Measurements from ENCODE around the gene SCAPER.
A peak's percentile ranks its signal among the peaks of the same experiment; 100 is the strongest.

The SCAPER gene

DNA sequence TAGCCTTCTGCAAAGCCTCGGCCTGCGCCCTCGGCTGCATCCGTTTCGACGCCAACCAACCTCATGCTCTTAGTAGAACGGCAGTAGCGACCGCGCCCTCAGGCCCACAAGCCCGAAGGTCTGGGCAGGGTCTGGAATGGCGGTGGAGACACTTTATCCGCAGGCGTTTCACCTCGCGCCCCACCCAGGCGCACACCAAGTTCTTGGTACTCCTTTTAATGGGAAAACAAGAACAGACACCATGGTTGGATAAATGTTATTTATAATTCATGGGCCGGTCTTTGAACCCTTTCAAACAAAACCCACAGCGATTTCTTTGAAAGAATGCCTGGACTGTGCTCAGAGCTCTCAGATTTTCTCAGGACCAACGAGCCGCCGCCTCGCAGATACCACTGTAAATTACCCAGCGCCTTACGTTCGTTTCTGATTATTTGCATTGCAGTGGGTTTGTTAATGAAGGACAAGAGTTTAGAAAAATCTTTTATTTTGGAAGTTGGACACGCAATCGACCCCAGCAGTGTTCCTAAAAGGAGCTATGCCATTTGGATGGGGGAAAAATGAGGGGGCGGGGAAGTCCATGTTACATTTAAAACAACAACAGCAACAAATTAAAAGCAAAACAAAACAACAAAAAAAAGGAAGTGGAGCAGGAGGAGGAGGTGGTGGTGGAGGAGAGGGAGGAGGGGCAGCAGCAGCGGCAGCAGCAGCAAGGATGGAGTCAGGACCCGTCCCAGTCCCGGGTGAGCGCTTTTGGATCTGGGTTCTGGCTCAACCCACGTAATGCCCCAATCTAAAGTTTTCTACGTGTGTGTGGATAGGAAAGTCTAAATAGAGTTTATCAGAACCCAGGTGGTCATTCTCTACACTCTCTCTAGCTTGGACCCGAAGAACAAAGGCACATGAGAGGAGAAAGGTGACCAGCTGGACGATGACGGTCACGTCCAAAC, 569.6 kb downstream of the SCAPER start:
- Mint-ChIP-seq H3K27me3 (ENCODE audit: low read depth, poor library complexity) (peaks cover 83% of the 10 kb centered on the region), H3K4me3 (peak overlapping the region; percentile 85), H3K36me3 (ENCODE audit: low read depth) (no peaks in the 10 kb centered on the region), H3K4me1 (peaks cover 45% of the 10 kb centered on the region), H3K27ac (no peak overlapping the region), H3K9me3 (no peaks in the 10 kb centered on the region)
- DNase-seq: peak; percentile 40
- TF ChIP-seq, protein P1, sequence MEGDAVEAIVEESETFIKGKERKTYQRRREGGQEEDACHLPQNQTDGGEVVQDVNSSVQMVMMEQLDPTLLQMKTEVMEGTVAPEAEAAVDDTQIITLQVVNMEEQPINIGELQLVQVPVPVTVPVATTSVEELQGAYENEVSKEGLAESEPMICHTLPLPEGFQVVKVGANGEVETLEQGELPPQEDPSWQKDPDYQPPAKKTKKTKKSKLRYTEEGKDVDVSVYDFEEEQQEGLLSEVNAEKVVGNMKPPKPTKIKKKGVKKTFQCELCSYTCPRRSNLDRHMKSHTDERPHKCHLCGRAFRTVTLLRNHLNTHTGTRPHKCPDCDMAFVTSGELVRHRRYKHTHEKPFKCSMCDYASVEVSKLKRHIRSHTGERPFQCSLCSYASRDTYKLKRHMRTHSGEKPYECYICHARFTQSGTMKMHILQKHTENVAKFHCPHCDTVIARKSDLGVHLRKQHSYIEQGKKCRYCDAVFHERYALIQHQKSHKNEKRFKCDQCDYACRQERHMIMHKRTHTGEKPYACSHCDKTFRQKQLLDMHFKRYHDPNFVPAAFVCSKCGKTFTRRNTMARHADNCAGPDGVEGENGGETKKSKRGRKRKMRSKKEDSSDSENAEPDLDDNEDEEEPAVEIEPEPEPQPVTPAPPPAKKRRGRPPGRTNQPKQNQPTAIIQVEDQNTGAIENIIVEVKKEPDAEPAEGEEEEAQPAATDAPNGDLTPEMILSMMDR (IDR thresholded peaks at IDR 0.05): no peak

DNA sequence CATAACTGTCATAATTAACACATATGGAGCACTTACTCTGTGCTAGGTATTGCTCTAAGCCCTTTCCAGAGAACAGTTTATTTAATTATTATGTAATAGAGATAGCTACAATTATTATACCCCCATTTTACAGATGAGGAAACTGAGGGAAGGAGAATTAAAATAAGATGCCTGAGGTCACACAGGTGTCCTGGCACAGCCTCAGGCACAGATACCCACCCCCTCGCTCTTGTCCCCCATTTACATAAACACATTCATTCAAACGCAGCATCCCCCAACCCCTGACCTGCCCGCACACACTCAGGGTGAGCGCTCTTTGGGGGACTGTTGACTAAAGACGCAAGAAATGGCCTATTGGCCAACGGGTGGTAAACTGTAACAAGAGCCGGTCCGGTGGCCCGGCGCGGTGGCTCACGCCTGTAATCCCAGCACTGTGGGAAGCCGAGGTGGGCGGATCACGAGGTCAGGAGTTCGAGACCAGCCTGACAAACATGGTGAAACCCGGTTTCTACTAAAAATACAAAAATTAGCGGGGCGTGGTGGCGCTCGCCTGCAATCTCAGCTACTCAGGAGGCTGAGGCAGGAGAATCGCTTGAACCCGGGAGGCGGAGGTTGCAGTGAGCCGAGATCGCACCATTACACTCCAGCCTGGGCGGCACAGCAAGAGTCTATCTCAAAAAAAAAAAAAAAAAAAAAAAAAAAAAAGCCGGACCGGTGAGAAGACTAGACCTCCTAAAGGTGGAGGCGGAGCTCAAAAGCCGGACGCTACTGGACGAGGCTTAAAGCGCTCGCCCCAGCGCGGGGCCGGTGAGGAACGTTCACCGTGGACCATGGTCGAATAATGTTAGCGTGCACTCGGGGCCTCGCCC, 570.5 kb downstream of the SCAPER start:
- TF ChIP-seq, protein P1 (IDR thresholded peaks at IDR 0.05): no peak
- peaks cover 44% of the 10 kb centered on the region for H3K4me1 Mint-ChIP-seq
- H3K36me3 Mint-ChIP-seq (ENCODE audit: low read depth): no peaks in the 10 kb centered on the region
- no peak for DNase-seq
- peaks cover 78% of the 10 kb centered on the region for H3K27me3 Mint-ChIP-seq (ENCODE audit: low read depth, poor library complexity)
- no peak overlapping the region for H3K27ac Mint-ChIP-seq
- H3K9me3 Mint-ChIP-seq: no peaks in the 10 kb centered on the region
- peak overlapping the region; percentile 85 for H3K4me3 Mint-ChIP-seq

DNA sequence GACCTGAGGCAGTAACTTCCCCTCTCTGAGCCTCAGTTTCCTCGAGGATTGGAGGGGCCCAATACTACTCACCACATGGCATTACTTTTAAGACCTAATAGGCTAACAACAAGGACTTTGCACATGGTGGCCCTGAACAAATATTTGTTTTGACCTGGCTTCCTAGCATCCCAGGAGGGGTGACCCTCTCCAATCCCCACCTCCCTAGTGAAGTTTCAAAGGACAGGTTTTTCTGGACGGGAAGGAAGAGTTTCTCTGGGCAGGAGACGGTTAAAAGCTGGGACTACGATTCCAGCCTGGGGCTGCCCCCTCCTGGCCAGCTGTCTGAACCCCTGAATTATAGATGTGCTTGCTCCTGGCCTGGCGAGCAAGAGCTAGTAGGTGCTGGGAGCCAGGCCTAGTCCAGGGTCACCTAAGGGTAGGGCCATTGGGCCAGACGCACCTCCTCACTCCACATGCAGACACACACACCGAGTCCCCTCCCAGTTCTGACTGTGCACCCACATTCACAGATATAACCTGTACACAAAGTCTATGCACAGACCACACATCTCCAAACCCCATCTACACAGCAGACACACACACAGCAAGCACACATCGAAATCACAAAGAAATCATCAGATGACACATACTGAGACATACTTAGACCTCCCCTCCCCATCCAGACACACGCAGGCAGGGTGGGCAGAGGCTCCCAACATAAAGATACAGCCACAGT, 571.3 kb downstream of the SCAPER start:
- TF ChIP-seq, protein P1 (IDR thresholded peaks at IDR 0.05): peak; percentile 17
- Mint-ChIP-seq H3K27me3 (ENCODE audit: low read depth, poor library complexity) (peaks cover 70% of the 10 kb centered on the region), H3K27ac (no peak overlapping the region), H3K4me3 (peak overlapping the region; percentile 3), H3K4me1 (peaks cover 49% of the 10 kb centered on the region), H3K9me3 (no peaks in the 10 kb centered on the region), H3K36me3 (ENCODE audit: low read depth) (no peaks in the 10 kb centered on the region)
- DNase-seq: peak; percentile 30

DNA sequence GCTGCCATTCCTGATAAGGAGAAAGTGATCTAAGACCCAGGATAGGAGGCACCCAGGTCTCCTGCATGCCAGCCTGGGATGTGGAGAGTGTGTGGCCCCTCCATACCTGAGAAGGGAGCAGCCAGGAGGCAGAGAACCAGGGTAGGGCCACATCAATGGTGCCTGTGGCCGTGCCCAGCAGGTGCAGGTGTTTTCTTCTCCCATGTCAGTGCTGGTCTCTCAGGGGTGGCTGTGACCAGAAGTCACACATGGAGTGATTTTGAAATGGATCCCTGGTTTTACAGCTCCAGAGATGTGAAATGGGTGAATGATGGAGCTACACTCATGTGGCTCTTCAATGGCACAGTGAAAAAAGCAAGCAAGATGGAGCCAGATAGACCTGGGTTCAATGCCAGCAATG, 571.8 kb downstream of the SCAPER start:
- Mint-ChIP-seq H3K4me3 (no peak overlapping the region), H3K9me3 (no peaks in the 10 kb centered on the region), H3K4me1 (peaks cover 43% of the 10 kb centered on the region), H3K27ac (no peak overlapping the region), H3K36me3 (ENCODE audit: low read depth) (no peaks in the 10 kb centered on the region), H3K27me3 (ENCODE audit: low read depth, poor library complexity) (peaks cover 64% of the 10 kb centered on the region)
- TF ChIP-seq, protein P1 (IDR thresholded peaks at IDR 0.05): no peak
- no peak for DNase-seq

DNA sequence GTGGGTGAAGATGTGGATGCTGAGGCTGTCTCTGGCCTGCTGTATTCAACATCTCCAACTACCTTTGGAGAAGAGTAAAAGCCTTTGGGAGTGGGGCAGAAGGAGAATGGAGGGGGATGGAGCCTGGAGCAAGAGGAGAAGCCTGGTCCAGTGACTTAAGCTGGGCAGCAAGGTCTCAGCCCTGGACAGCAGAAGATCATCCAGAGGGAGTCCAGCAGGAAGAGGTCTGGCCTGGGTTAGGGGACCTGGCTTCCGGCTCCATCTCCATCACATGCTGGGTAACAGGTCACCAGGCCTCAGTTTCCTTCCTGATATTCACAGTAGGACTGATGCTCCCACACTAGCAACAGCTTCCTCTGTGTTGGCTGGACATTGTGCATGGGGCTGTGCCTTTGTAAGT, 572.3 kb downstream of the SCAPER start:
- no peaks in the 10 kb centered on the region for H3K36me3 Mint-ChIP-seq (ENCODE audit: low read depth)
- no peak overlapping the region for H3K27ac Mint-ChIP-seq
- TF ChIP-seq, protein P1 (IDR thresholded peaks at IDR 0.05): no peak
- peaks cover 62% of the 10 kb centered on the region for H3K27me3 Mint-ChIP-seq (ENCODE audit: low read depth, poor library complexity)
- no peak overlapping the region for H3K4me3 Mint-ChIP-seq
- H3K9me3 Mint-ChIP-seq: no peaks in the 10 kb centered on the region
- H3K4me1 Mint-ChIP-seq: peaks cover 42% of the 10 kb centered on the region
- DNase-seq: no peak
